Measurements from ENCODE around the gene CAMK2A. TPM values are rescaled to one million over a fixed set of nuclear protein-coding genes. Genes with fewer than 3 reads are reported as not detected.

Gene CAMK2A
- polyA plus RNA-seq, 1 of the 3 experiments (the other 2 are of a cell fraction) = 0.10 TPM

DNA sequence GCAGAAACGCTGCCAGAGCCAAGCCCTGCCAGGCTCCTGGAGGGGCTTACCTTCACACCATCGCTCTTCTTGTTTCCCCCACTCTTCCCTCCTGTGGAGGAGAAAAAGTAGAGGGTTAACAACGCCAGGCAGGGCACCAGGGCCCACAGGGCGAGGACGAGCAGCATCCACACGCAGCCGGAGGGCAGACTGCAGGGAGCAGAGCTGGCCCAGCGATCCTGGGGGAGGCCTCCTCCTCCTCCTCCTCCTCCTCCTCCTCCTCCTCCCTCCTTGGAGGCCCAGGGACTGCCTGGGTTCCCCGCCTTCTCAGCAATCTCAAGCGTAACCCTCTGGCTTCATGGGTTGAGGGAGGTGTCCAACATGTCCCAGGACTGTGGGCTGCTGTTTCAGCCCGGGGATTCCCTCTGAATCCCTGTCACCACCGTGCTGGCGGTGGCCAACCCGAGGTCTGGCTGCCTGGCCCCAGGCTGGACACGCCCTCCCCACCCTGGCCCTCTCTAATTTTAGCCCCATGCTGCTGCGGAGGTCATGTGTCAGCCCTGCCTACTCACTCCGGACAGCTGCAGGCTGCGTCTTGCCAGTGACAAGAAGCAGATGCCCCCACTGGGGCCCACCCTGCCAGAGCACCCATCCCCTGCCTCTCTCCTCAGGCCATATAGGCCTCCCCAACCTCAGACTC lies 44.3 kb downstream of the CAMK2A start (continued):
- TF ChIP-seq, protein P1, sequence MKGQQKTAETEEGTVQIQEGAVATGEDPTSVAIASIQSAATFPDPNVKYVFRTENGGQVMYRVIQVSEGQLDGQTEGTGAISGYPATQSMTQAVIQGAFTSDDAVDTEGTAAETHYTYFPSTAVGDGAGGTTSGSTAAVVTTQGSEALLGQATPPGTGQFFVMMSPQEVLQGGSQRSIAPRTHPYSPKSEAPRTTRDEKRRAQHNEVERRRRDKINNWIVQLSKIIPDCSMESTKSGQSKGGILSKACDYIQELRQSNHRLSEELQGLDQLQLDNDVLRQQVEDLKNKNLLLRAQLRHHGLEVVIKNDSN (IDR thresholded peaks at IDR 0.05; ENCODE audit: borderline replicate concordance, low read depth) = no peak
- no peak; the same call in none of the 2 replicates for TF ChIP-seq RAD21 (IDR thresholded peaks at IDR 0.05; ENCODE audit: low read length)
- TF ChIP-seq TAF1 (IDR thresholded peaks at IDR 0.05; ENCODE audit: borderline replicate concordance, low read depth, low read length) = no peak

DNA sequence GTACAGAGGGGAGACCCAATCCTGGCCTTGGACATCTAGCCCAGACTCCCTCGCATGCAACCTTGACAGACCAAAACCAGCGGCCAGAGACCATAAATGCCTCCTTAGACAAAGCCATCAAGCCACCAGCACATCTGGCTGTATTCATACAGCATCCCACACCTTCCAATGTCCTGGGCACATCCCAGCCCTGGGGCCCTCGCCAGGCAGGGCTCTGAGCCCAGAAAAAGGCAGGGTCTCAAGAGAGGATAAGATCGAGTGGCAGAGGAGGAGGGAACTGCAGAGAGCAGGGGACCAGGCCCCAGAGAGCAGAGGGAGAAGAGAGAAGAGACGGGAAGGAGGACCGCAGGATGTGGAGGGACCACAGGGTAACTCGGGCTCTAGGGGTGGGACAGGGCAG lies 45.4 kb downstream of the CAMK2A start:
- H3K9ac ChIP-seq = no peak overlapping the region
- H3K4me1 ChIP-seq (ENCODE audit: control insufficient read depth in 1 of 2, insufficient read depth in 2 of 2, low read depth in 1 of 2, low read length in 1 of 2) = peaks cover 0 to 19% of the 10 kb centered on the region in 2 experiments; a peak in 1 of 4 replicates
- H3K9me3 ChIP-seq = no peaks in the 10 kb centered on the region
- no peaks in the 10 kb centered on the region for H3K79me2 ChIP-seq (ENCODE audit: insufficient read depth)
- ChIA-PET CTCF (interaction anchor here (0.8 to 1.9 kb wide), 5 partner anchors 9 to 107 kb away, joined by 3 to 7 read pairs (median 3); no protein-coding TSS in a partner anchor), POLR2A (no interaction called here)
- no peaks in the 10 kb centered on the region for H3K9me2 ChIP-seq
- no peak overlapping the region for H3K4me3 ChIP-seq (ENCODE audit: low read depth in 2 of 2, low read length in 1 of 2)
- no peaks in the 10 kb centered on the region for H3K27me3 ChIP-seq (ENCODE audit: insufficient read depth)
- 89% methylated on average over 6 of the region's 7 CpGs for WGBS (ENCODE audit: low lambda C conversion rate)
- DNase-seq = no peak
- H3F3A ChIP-seq (replicated peaks; ENCODE audit: insufficient read depth) = no peaks in the 10 kb centered on the region
- H3K4me2 ChIP-seq = no peak overlapping the region
- TF ChIP-seq FOXJ3 (CRISPR knock-in tag; IDR thresholded peaks at IDR 0.05) (no peak), ELF1 (IDR thresholded peaks at IDR 0.05) (no peak), TAF1 (IDR thresholded peaks at IDR 0.05; ENCODE audit: borderline replicate concordance, low read depth, low read length) (no peak), RCOR1 (IDR thresholded peaks at IDR 0.05; ENCODE audit: low read length) (no peak), NFIC (IDR thresholded peaks at IDR 0.05; ENCODE audit: borderline replicate concordance) (no peak)
- TF ChIP-seq, protein P2, sequence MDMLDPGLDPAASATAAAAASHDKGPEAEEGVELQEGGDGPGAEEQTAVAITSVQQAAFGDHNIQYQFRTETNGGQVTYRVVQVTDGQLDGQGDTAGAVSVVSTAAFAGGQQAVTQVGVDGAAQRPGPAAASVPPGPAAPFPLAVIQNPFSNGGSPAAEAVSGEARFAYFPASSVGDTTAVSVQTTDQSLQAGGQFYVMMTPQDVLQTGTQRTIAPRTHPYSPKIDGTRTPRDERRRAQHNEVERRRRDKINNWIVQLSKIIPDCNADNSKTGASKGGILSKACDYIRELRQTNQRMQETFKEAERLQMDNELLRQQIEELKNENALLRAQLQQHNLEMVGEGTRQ (IDR thresholded peaks at IDR 0.05; ENCODE audit: borderline replicate concordance, low read depth, low read length) = no peak
- TF ChIP-seq, protein P1 (IDR thresholded peaks at IDR 0.05; ENCODE audit: borderline replicate concordance, low read depth) = no peak
- no peak overlapping the region for H2AFZ ChIP-seq (ENCODE audit: low read depth)
- H3K27ac ChIP-seq (ENCODE audit: low read depth in 2 of 2, low read length in 1 of 2) = no peak overlapping the region
- no peaks in the 10 kb centered on the region for H3K36me3 ChIP-seq (replicated peaks in 1 of 2; ENCODE audit: control insufficient read depth in 1 of 2, insufficient read depth in 2 of 2, low read length in 1 of 2)
- H4K20me1 ChIP-seq (ENCODE audit: insufficient read depth) = no peaks in the 10 kb centered on the region

DNA sequence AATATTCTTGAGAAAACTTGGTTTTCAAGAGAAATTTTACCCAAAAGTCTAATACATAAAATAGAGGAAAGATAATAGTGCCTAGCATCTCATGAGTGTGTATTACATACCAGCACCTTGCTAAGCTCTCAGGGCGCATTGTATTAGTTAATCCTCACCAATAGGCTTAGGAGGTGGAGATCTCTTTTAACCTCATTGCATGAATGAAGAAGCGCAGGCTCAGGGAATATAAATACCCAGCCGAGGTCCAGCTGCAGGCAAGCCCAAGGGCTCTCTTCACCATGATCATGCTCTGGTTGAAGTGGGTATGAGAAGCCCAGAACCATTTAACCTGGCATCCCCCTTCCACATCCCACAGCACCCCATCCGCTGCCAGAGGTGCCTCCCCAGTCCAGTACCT lies 46.0 kb downstream of the CAMK2A start:
- Histone ChIP-seq H3K4me3 (ENCODE audit: low read depth in 2 of 2, low read length in 1 of 2) (no peak overlapping the region), H3K27me3 (ENCODE audit: insufficient read depth) (no peaks in the 10 kb centered on the region), H3F3A (replicated peaks; ENCODE audit: insufficient read depth) (no peaks in the 10 kb centered on the region), H3K9me2 (no peaks in the 10 kb centered on the region), H3K4me1 (ENCODE audit: control insufficient read depth in 1 of 2, insufficient read depth in 2 of 2, low read depth in 1 of 2, low read length in 1 of 2) (peaks cover 0 to 19% of the 10 kb centered on the region in 2 experiments; a peak in 1 of 4 replicates), H3K79me2 (ENCODE audit: insufficient read depth) (no peaks in the 10 kb centered on the region), H3K36me3 (replicated peaks in 1 of 2; ENCODE audit: control insufficient read depth in 1 of 2, insufficient read depth in 2 of 2, low read length in 1 of 2) (no peaks in the 10 kb centered on the region), H3K9ac (no peak overlapping the region), H3K27ac (ENCODE audit: low read depth in 2 of 2, low read length in 1 of 2) (no peak overlapping the region), H3K9me3 (no peaks in the 10 kb centered on the region), H3K4me2 (no peak overlapping the region), H2AFZ (ENCODE audit: low read depth) (no peak overlapping the region), H4K20me1 (ENCODE audit: insufficient read depth) (no peaks in the 10 kb centered on the region)
- no peak for DNase-seq
- CTCF ChIA-PET = interaction anchor here (0.8 to 1.9 kb wide), 4 partner anchors 8 to 75 kb away, joined by 3 to 7 read pairs (median 4); no protein-coding TSS in a partner anchor
- POLR2A ChIA-PET = no interaction called here
- WGBS (ENCODE audit: low lambda C conversion rate) = 86% methylated on average over 4 of the region's 4 CpGs
- TF ChIP-seq, protein P3, sequence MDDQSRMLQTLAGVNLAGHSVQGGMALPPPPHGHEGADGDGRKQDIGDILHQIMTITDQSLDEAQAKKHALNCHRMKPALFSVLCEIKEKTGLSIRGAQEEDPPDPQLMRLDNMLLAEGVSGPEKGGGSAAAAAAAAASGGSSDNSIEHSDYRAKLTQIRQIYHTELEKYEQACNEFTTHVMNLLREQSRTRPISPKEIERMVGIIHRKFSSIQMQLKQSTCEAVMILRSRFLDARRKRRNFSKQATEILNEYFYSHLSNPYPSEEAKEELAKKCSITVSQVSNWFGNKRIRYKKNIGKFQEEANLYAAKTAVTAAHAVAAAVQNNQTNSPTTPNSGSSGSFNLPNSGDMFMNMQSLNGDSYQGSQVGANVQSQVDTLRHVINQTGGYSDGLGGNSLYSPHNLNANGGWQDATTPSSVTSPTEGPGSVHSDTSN (IDR thresholded peaks at IDR 0.05) = no peak
- TF ChIP-seq GATA2 (CRISPR knock-in tag; IDR thresholded peaks at IDR 0.05) = no peak
- no peak for TF ChIP-seq GABPA (IDR thresholded peaks at IDR 0.05; ENCODE audit: low read depth)
- no peak for TF ChIP-seq RCOR1 (IDR thresholded peaks at IDR 0.05; ENCODE audit: low read length)
- TF ChIP-seq, protein P1 (IDR thresholded peaks at IDR 0.05; ENCODE audit: borderline replicate concordance, low read depth) = no peak
- TF ChIP-seq, protein P2 (IDR thresholded peaks at IDR 0.05; ENCODE audit: borderline replicate concordance, low read depth, low read length) = no peak
- TF ChIP-seq, protein P4, sequence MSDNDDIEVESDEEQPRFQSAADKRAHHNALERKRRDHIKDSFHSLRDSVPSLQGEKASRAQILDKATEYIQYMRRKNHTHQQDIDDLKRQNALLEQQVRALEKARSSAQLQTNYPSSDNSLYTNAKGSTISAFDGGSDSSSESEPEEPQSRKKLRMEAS (IDR thresholded peaks at IDR 0.05; ENCODE audit: low read depth) = no peak
- TF ChIP-seq FOSL2 (IDR thresholded peaks at IDR 0.05; ENCODE audit: borderline replicate concordance, low read depth) = no peak
- TF ChIP-seq, protein P5, sequence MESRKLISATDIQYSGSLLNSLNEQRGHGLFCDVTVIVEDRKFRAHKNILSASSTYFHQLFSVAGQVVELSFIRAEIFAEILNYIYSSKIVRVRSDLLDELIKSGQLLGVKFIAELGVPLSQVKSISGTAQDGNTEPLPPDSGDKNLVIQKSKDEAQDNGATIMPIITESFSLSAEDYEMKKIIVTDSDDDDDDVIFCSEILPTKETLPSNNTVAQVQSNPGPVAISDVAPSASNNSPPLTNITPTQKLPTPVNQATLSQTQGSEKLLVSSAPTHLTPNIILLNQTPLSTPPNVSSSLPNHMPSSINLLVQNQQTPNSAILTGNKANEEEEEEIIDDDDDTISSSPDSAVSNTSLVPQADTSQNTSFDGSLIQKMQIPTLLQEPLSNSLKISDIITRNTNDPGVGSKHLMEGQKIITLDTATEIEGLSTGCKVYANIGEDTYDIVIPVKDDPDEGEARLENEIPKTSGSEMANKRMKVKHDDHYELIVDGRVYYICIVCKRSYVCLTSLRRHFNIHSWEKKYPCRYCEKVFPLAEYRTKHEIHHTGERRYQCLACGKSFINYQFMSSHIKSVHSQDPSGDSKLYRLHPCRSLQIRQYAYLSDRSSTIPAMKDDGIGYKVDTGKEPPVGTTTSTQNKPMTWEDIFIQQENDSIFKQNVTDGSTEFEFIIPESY (IDR thresholded peaks at IDR 0.05; ENCODE audit: borderline replicate concordance, low read depth) = no peak
- no peak for TF ChIP-seq TAF1 (IDR thresholded peaks at IDR 0.05; ENCODE audit: borderline replicate concordance, low read depth, low read length)
- no peak for TF ChIP-seq NRF1 (IDR thresholded peaks at IDR 0.05; ENCODE audit: low read depth, low read length)
